HL-60 (cell line): Measurements from ENCODE around the gene DDX55.

Experiments
- DNase-seq, 2 experiments: peaks; one replicate each; pipeline ENCODE4 v3.0.0-alpha.2; 2010 to 2020; ENCODE audit warnings: low read depth in 1 of 2, low spot score in 1 of 2
- H3K27ac ChIP-seq: fragments of 250-450 bp; sonication (Bioruptor Pico); replicated peaks from 2 replicates; pipeline ENCODE4 v1.5.1; 2020; ENCODE audit warnings: mild to moderate bottlenecking, moderate library complexity
- H3K27me3 ChIP-seq: fragments of 250-450 bp; sonication (Bioruptor Pico); 2 replicates; pipeline ENCODE4 v1.5.1; 2021; ENCODE audit warnings: mild to moderate bottlenecking, moderate library complexity; ENCODE audit not compliant: insufficient read depth, poor library complexity, severe bottlenecking
- H3K4me3 ChIP-seq: replicated peaks from 2 replicates; pipeline ENCODE4 v1.5.1; 2011; ENCODE audit warnings: mild to moderate bottlenecking, control low read depth, low read length; ENCODE audit not compliant: insufficient read depth
- CTCF ChIP-seq: IDR thresholded peaks from one replicate; pipeline ENCODE4 v1.5.1; 2011; ENCODE audit warnings: low read length, control low read depth, inconsistent platforms; ENCODE audit not compliant: insufficient read depth
- GABPA ChIP-seq: IDR thresholded peaks from 2 replicates; pipeline ENCODE4 v1.6.1; 2012; ENCODE audit warnings: low read depth
- POLR2AphosphoS5 ChIP-seq: IDR thresholded peaks from 2 replicates; pipeline ENCODE4 v1.6.1; 2012; ENCODE audit warnings: low read depth
- REST ChIP-seq: IDR thresholded peaks from 2 replicates; pipeline ENCODE4 v1.6.1; 2012; ENCODE audit warnings: low read depth; ENCODE audit not compliant: insufficient replicate concordance
- SPI1 ChIP-seq: IDR thresholded peaks from 2 replicates; pipeline ENCODE4 v1.6.1; 2012; ENCODE audit warnings: low read depth, mild to moderate bottlenecking, borderline replicate concordance

DDX55 gene

GRCh38 chr12:123607756-123608155 lies 5.9 kb downstream of the DDX55 start:
- DNase-seq, result no peak
- no peaks in the 10 kb centered on the region for H3K27me3 ChIP-seq
- TF ChIP-seq GABPA (no peak), REST (no peak), SPI1 (no peak), POLR2AphosphoS5 (no peak), CTCF (no peak)
- no peak overlapping the region for H3K4me3 ChIP-seq
- H3K27ac ChIP-seq, result no peak overlapping the region

GRCh38 chr12:123608182-123608581 lies 6.3 kb downstream of the DDX55 start:
- no peak for TF ChIP-seq REST
- no peak for TF ChIP-seq SPI1
- TF ChIP-seq POLR2AphosphoS5, result no peak
- TF ChIP-seq CTCF, result no peak
- no peak for TF ChIP-seq GABPA
- H3K27me3 ChIP-seq, result no peaks in the 10 kb centered on the region
- H3K27ac ChIP-seq, result no peak overlapping the region
- H3K4me3 ChIP-seq, result no peak overlapping the region
- DNase-seq, result no peak

GRCh38 chr12:123614110-123614509 lies 12.2 kb downstream of the DDX55 start:
- H3K27ac ChIP-seq, result no peak overlapping the region
- TF ChIP-seq GABPA (no peak), SPI1 (no peak), REST (no peak), CTCF (no peak), POLR2AphosphoS5 (no peak)
- H3K4me3 ChIP-seq, result no peak overlapping the region
- no peaks in the 10 kb centered on the region for H3K27me3 ChIP-seq
- no peak for DNase-seq
